ENCODE measurements around the gene GAST. TPM values are rescaled to one million over a fixed set of nuclear protein-coding genes. Genes with fewer than 3 reads are reported as not detected.
A peak's percentile ranks its signal among the peaks of the same experiment; 100 is the strongest.
"Not testable (repeated sequence)": the region's sequence is repeated elsewhere in the genome, so short reads cannot be mapped to it uniquely, and the experiment has no call there.

Gene GAST
- total RNA-seq, 1 experiment from 2014 or later, result not detected

- H3K79me2 ChIP-seq (ENCODE audit: low read length), result peaks cover 4% of the 10 kb centered on the region
- peaks cover 13% of the 10 kb centered on the region for H3K36me3 ChIP-seq (ENCODE audit: low read depth, low read length)
- H3K4me1 ChIP-seq (ENCODE audit: insufficient read depth, low read length), result no peaks in the 10 kb centered on the region
- H4K20me1 ChIP-seq (ENCODE audit: low read length), result peaks cover 13% of the 10 kb centered on the region
- ChIA-PET POLR2A (ENCODE audit: unreplicated experiment) (no interaction called here), CTCF (interaction anchor here (0.5 to 1.2 kb wide), 5 partner anchors 12 to 33 kb away, joined by 3 to 4 read pairs (median 4); no protein-coding TSS in a partner anchor)
- no peak for TF ChIP-seq EZH2 (IDR thresholded peaks at IDR 0.05; ENCODE audit: low read length, unreplicated experiment)
- no peak for TF ChIP-seq EZH2phosphoT487 (IDR thresholded peaks at IDR 0.05; ENCODE audit: borderline replicate concordance, low read length)
- TF ChIP-seq CTCF (conservative IDR thresholded peaks at IDR 0.05; ENCODE audit: low read depth, low read length), result peak; percentile 79
- no peaks in the 10 kb centered on the region for H3K9me3 ChIP-seq (ENCODE audit: low read length)
- H3K4me2 ChIP-seq (ENCODE audit: low read length), result no peak overlapping the region
- ATAC-seq (peak; percentile 57), DNase-seq (peak; percentile 73)
- H3K9me2 ChIP-seq (replicated peaks; ENCODE audit: low read length), result no peaks in the 10 kb centered on the region
- intact Hi-C loops (cut with micrococcal nuclease), result no loop called here
- no peak overlapping the region for H3K9ac ChIP-seq (ENCODE audit: low read length)
- H3K27me3 ChIP-seq (ENCODE audit: low read length), result no peaks in the 10 kb centered on the region
- peaks cover 19% of the 10 kb centered on the region for H3F3A ChIP-seq (ENCODE audit: low read length, unreplicated experiment)
- no peak overlapping the region for H3K27ac ChIP-seq (ENCODE audit: low read length)
- BruUV-seq (replicated peaks), result no TSS peak
- H3K4me3 ChIP-seq (ENCODE audit: low read length), result no peak overlapping the region
- H2AFZ ChIP-seq (ENCODE audit: low read length), result no peak overlapping the region
Observed at GRCh38 chr17:41695954-41696757, 16.0 kb upstream of the GAST start.

GRCh38 chr17:41697122-41697962 lies 14.8 kb upstream of the GAST start:
- intact Hi-C loops (cut with micrococcal nuclease), result no loop called here
- no peak overlapping the region for H2AFZ ChIP-seq (ENCODE audit: low read length)
- TF ChIP-seq EZH2phosphoT487 (IDR thresholded peaks at IDR 0.05; ENCODE audit: borderline replicate concordance, low read length) (no peak), EZH2 (IDR thresholded peaks at IDR 0.05; ENCODE audit: low read length, unreplicated experiment) (no peak)
- ChIA-PET POLR2A (ENCODE audit: unreplicated experiment) (no interaction called here), CTCF (no interaction called here)
- H3F3A ChIP-seq (ENCODE audit: low read length, unreplicated experiment), result peaks cover 10% of the 10 kb centered on the region
- H3K27ac ChIP-seq (ENCODE audit: low read length), result no peak overlapping the region
- H3K9ac ChIP-seq (ENCODE audit: low read length), result no peak overlapping the region
- DNase-seq (no peak), ATAC-seq (no peak)
- no peaks in the 10 kb centered on the region for H3K9me2 ChIP-seq (replicated peaks; ENCODE audit: low read length)
- peaks cover 1% of the 10 kb centered on the region for H4K20me1 ChIP-seq (ENCODE audit: low read length)
- H3K4me2 ChIP-seq (ENCODE audit: low read length), result no peak overlapping the region
- no peaks in the 10 kb centered on the region for H3K4me1 ChIP-seq (ENCODE audit: insufficient read depth, low read length)
- no peaks in the 10 kb centered on the region for H3K27me3 ChIP-seq (ENCODE audit: low read length)
- H3K9me3 ChIP-seq (ENCODE audit: low read length), result no peaks in the 10 kb centered on the region
- no peak overlapping the region for H3K4me3 ChIP-seq (ENCODE audit: low read length)
- H3K36me3 ChIP-seq (ENCODE audit: low read depth, low read length), result peaks cover 5% of the 10 kb centered on the region; the same call in 1 of the 2 replicates
- no TSS peak for BruUV-seq (replicated peaks)
- no peaks in the 10 kb centered on the region for H3K79me2 ChIP-seq (ENCODE audit: low read length)

GRCh38 chr17:41700843-41701242 lies 11.3 kb upstream of the GAST start:
- H3K9me3 ChIP-seq (ENCODE audit: low read length); H3K4me2 ChIP-seq (ENCODE audit: low read length); intact Hi-C loops (cut with micrococcal nuclease); H3F3A ChIP-seq (ENCODE audit: low read length, unreplicated experiment); POLR2A ChIA-PET (ENCODE audit: unreplicated experiment); H3K36me3 ChIP-seq (ENCODE audit: low read depth, low read length); H3K27me3 ChIP-seq (ENCODE audit: low read length); BruUV-seq (replicated peaks); H2AFZ ChIP-seq (ENCODE audit: low read length); H4K20me1 ChIP-seq (ENCODE audit: low read length); H3K27ac ChIP-seq (ENCODE audit: low read length); H3K79me2 ChIP-seq (ENCODE audit: low read length); CTCF ChIA-PET; H3K9ac ChIP-seq (ENCODE audit: low read length); DNase-seq; H3K9me2 ChIP-seq (replicated peaks; ENCODE audit: low read length); H3K4me3 ChIP-seq (ENCODE audit: low read length); ATAC-seq; H3K4me1 ChIP-seq (ENCODE audit: insufficient read depth, low read length): not testable (repeated sequence)
